Activated B cell treated with CpG ODN at 0.5 μM for 24 hours (primary cell): ENCODE measurements around the gene BBOX1. TPM values are rescaled to one million over a fixed set of nuclear protein-coding genes. Genes with fewer than 3 reads are reported as not detected.

Source experiments
- ATAC-seq: fragments of 200-7000 bp; cut with Tn5 transposase; one replicate; pipeline ENCODE4 v1.10.0; 2021; ENCODE audit warnings: low read depth, mild to moderate bottlenecking, moderate library complexity
- CTCF ChIA-PET: fragments of 350-600 bp; sonication (Branson Sonifier 250); formaldehyde crosslinking; loops from one replicate; lab custom pipeline; 2021; ENCODE audit warnings: antibody characterized with exemption; lab: Charles Lee
- POLR2A ChIA-PET: fragments of 350-600 bp; sonication (Branson Sonifier 250); formaldehyde crosslinking; loops from one replicate; lab custom pipeline; 2021; ENCODE audit warnings: antibody characterized with exemption; lab: Charles Lee
- DNase-seq: peaks from one replicate; pipeline ENCODE4 v3.0.0; 2022
- H3K27ac Mint-ChIP-seq: one replicate; pipeline ENCODE4 v1.8.0; 2020; ENCODE audit warnings: mixed read lengths
- H3K27me3 Mint-ChIP-seq: one replicate; pipeline ENCODE4 v1.8.0; 2021; ENCODE audit warnings: mixed read lengths
- H3K36me3 Mint-ChIP-seq: one replicate; pipeline ENCODE4 v1.8.0; 2021; ENCODE audit warnings: low read depth, mixed read lengths
- H3K4me1 Mint-ChIP-seq: one replicate; pipeline ENCODE4 v1.8.0; 2021; ENCODE audit warnings: mixed read lengths
- H3K4me3 Mint-ChIP-seq: one replicate; pipeline ENCODE4 v1.8.0; 2020; ENCODE audit warnings: mild to moderate bottlenecking, mixed read lengths
- H3K9me3 Mint-ChIP-seq: one replicate; pipeline ENCODE4 v1.8.0; 2020; ENCODE audit warnings: mixed read lengths
- CTCF ChIP-seq: fragments of 200-600 bp; IDR thresholded peaks from one replicate; pipeline ENCODE4 v1.8.0; 2022; ENCODE audit warnings: antibody characterized with exemption, mild to moderate bottlenecking
- intact Hi-C: fragments of 100-400 bp; cut with micrococcal nuclease; formaldehyde crosslinking; loops from one replicate; pipeline ENCODE4 v1.15.1; 2024
- total RNA-seq: library from RNA; stranded (reverse); gene quantifications from 2 replicates; pipeline ENCODE4 v1.2.3, GENCODE V29; 2022

Gene BBOX1
- total RNA-seq: not detected in 2 replicates

- intact Hi-C loops: no loop called here
- DNase-seq (no peak), ATAC-seq (no peak)
- peaks cover 15% of the 10 kb centered on the region for H3K9me3 Mint-ChIP-seq
- POLR2A ChIA-PET: no interaction called here
- no peaks in the 10 kb centered on the region for H3K27me3 Mint-ChIP-seq
- H3K4me3 Mint-ChIP-seq: no peak within 1 kb of the TSS
- TF ChIP-seq CTCF: no peak
- no peaks in the 10 kb centered on the region for H3K36me3 Mint-ChIP-seq
- CTCF ChIA-PET: no interaction called here
- no peaks in the 10 kb centered on the region for H3K4me1 Mint-ChIP-seq
- H3K27ac Mint-ChIP-seq: no peak within 1 kb of the TSS
Observed at GRCh38 chr11:27040302-27041115, at the start of gene BBOX1. Gene BBOX1 (plus strand): TSS chr11:27040815. CDS start chr11:27055431, 14,616 bp downstream.

- H3K4me1 Mint-ChIP-seq: no peaks in the 10 kb centered on the region
- ATAC-seq (no peak), DNase-seq (no peak)
- H3K4me3 Mint-ChIP-seq: no peak overlapping the region
- intact Hi-C loops: no loop called here
- ChIA-PET POLR2A (no interaction called here), CTCF (no interaction called here)
- H3K36me3 Mint-ChIP-seq: no peaks in the 10 kb centered on the region
- H3K27ac Mint-ChIP-seq: no peak overlapping the region
- no peak for TF ChIP-seq CTCF
- H3K27me3 Mint-ChIP-seq: no peaks in the 10 kb centered on the region
- H3K9me3 Mint-ChIP-seq: no peaks in the 10 kb centered on the region
Observed at GRCh38 chr11:26992031-26992541, 48.5 kb upstream of the BBOX1 start.

- Mint-ChIP-seq H3K4me1 (no peaks in the 10 kb centered on the region), H3K36me3 (no peaks in the 10 kb centered on the region), H3K9me3 (no peaks in the 10 kb centered on the region), H3K27me3 (no peaks in the 10 kb centered on the region), H3K4me3 (no peak within 1 kb of the TSS), H3K27ac (no peak within 1 kb of the TSS)
- intact Hi-C loops: no loop called here
- TF ChIP-seq CTCF: no peak
- DNase-seq: no peak
- CTCF ChIA-PET: no interaction called here
- POLR2A ChIA-PET: no interaction called here
- ATAC-seq: no peak
Observed at GRCh38 chr11:26993965-26994457, 46.6 kb upstream of the BBOX1 start, which contains the start of gene FIBIN. Gene FIBIN (plus strand): TSS chr11:26994112. CDS start chr11:26994527, 415 bp downstream.

- H3K4me1 Mint-ChIP-seq: no peaks in the 10 kb centered on the region
- ChIA-PET CTCF (no interaction called here), POLR2A (no interaction called here)
- ATAC-seq (no peak), DNase-seq (no peak)
- no peaks in the 10 kb centered on the region for H3K36me3 Mint-ChIP-seq
- H3K27me3 Mint-ChIP-seq: no peaks in the 10 kb centered on the region
- TF ChIP-seq CTCF: no peak
- no peaks in the 10 kb centered on the region for H3K9me3 Mint-ChIP-seq
- H3K4me3 Mint-ChIP-seq: no peak overlapping the region
- H3K27ac Mint-ChIP-seq: no peak overlapping the region
- intact Hi-C loops: no loop called here
Observed at GRCh38 chr11:26994631-26995095, 46.0 kb upstream of the BBOX1 start.

GRCh38 chr11:26995701-26996460 is 44.7 kb upstream of the BBOX1 start:
- Mint-ChIP-seq H3K4me3 (no peak overlapping the region), H3K9me3 (no peaks in the 10 kb centered on the region), H3K4me1 (no peaks in the 10 kb centered on the region), H3K36me3 (no peaks in the 10 kb centered on the region), H3K27me3 (no peaks in the 10 kb centered on the region), H3K27ac (no peak overlapping the region)
- TF ChIP-seq CTCF: no peak
- DNase-seq: no peak
- intact Hi-C loops: no loop called here
- CTCF ChIA-PET: no interaction called here
- POLR2A ChIA-PET: no interaction called here
- ATAC-seq: no peak
